GM06990 (cell line): Measurements from ENCODE around the gene B2M.

Source experiments
- DNase-seq: peaks from one replicate; pipeline ENCODE4 v3.0.0-alpha.2; 2011; ENCODE audit not compliant: insufficient read length; ENCODE audit errors: extremely low read depth
- H3K27me3 ChIP-seq: replicated peaks from 2 replicates; pipeline ENCODE4 v1.6.0; 2011; ENCODE audit warnings: low read length; ENCODE audit not compliant: control insufficient read depth, insufficient read depth
- H3K36me3 ChIP-seq: 2 replicates; pipeline ENCODE4 v1.5.1; 2011; ENCODE audit warnings: low read length; ENCODE audit not compliant: control insufficient read depth, insufficient read depth
- H3K4me3 ChIP-seq: replicated peaks from 2 replicates; pipeline ENCODE4 v1.5.1; 2011; ENCODE audit warnings: low read depth, mild to moderate bottlenecking, control low read depth, low read length
- TF ChIP-seq, protein P1 (sequence below): IDR thresholded peaks from 2 replicates; pipeline ENCODE4 v1.5.1; 2011; ENCODE audit warnings: low read length, control low read depth, mild to moderate bottlenecking, inconsistent platforms; ENCODE audit not compliant: insufficient read depth, poor library complexity, severe bottlenecking

The B2M gene

DNA sequence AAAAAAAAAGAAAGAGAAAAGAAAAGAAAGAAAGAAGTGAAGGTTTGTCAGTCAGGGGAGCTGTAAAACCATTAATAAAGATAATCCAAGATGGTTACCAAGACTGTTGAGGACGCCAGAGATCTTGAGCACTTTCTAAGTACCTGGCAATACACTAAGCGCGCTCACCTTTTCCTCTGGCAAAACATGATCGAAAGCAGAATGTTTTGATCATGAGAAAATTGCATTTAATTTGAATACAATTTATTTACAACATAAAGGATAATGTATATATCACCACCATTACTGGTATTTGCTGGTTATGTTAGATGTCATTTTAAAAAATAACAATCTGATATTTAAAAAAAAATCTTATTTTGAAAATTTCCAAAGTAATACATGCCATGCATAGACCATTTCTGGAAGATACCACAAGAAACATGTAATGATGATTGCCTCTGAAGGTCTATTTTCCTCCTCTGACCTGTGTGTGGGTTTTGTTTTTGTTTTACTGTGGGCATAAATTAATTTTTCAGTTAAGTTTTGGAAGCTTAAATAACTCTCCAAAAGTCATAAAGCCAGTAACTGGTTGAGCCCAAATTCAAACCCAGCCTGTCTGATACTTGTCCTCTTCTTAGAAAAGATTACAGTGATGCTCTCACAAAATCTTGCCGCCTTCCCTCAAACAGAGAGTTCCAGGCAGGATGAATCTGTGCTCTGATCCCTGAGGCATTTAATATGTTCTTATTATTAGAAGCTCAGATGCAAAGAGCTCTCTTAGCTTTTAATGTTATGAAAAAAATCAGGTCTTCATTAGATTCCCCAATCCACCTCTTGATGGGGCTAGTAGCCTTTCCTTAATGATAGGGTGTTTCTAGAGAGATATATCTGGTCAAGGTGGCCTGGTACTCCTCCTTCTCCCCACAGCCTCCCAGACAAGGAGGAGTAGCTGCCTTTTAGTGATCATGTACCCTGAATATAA is 2.0 kb downstream of the B2M start:
- no peak for DNase-seq
- Histone ChIP-seq H3K27me3 (no peaks in the 10 kb centered on the region), H3K36me3 (peaks cover 27% of the 10 kb centered on the region), H3K4me3 (peak overlapping the region; percentile 99)
- TF ChIP-seq, protein P1, sequence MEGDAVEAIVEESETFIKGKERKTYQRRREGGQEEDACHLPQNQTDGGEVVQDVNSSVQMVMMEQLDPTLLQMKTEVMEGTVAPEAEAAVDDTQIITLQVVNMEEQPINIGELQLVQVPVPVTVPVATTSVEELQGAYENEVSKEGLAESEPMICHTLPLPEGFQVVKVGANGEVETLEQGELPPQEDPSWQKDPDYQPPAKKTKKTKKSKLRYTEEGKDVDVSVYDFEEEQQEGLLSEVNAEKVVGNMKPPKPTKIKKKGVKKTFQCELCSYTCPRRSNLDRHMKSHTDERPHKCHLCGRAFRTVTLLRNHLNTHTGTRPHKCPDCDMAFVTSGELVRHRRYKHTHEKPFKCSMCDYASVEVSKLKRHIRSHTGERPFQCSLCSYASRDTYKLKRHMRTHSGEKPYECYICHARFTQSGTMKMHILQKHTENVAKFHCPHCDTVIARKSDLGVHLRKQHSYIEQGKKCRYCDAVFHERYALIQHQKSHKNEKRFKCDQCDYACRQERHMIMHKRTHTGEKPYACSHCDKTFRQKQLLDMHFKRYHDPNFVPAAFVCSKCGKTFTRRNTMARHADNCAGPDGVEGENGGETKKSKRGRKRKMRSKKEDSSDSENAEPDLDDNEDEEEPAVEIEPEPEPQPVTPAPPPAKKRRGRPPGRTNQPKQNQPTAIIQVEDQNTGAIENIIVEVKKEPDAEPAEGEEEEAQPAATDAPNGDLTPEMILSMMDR, result peak; percentile 19

DNA sequence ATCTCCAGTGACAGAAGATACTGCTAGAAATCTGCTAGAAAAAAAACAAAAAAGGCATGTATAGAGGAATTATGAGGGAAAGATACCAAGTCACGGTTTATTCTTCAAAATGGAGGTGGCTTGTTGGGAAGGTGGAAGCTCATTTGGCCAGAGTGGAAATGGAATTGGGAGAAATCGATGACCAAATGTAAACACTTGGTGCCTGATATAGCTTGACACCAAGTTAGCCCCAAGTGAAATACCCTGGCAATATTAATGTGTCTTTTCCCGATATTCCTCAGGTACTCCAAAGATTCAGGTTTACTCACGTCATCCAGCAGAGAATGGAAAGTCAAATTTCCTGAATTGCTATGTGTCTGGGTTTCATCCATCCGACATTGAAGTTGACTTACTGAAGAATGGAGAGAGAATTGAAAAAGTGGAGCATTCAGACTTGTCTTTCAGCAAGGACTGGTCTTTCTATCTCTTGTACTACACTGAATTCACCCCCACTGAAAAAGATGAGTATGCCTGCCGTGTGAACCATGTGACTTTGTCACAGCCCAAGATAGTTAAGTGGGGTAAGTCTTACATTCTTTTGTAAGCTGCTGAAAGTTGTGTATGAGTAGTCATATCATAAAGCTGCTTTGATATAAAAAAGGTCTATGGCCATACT is 4.0 kb downstream of the B2M start:
- no peak for DNase-seq
- TF ChIP-seq, protein P1, result no peak
- Histone ChIP-seq H3K4me3 (peak overlapping the region; percentile 99), H3K36me3 (peaks cover 29% of the 10 kb centered on the region), H3K27me3 (no peaks in the 10 kb centered on the region)

GRCh38 chr15:44715797-44716334 is 4.5 kb downstream of the B2M start:
- DNase-seq, result no peak
- TF ChIP-seq, protein P1, result no peak
- Histone ChIP-seq H3K4me3 (peak overlapping the region; percentile 99), H3K27me3 (no peaks in the 10 kb centered on the region), H3K36me3 (peaks cover 29% of the 10 kb centered on the region)

DNA sequence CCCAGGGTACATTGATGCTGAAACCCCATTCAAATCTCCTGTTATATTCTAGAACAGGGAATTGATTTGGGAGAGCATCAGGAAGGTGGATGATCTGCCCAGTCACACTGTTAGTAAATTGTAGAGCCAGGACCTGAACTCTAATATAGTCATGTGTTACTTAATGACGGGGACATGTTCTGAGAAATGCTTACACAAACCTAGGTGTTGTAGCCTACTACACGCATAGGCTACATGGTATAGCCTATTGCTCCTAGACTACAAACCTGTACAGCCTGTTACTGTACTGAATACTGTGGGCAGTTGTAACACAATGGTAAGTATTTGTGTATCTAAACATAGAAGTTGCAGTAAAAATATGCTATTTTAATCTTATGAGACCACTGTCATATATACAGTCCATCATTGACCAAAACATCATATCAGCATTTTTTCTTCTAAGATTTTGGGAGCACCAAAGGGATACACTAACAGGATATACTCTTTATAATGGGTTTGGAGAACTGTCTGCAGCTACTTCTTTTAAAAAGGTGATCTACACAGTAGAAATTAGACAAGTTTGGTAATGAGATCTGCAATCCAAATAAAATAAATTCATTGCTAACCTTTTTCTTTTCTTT is 5.8 kb downstream of the B2M start:
- no peak for DNase-seq
- TF ChIP-seq, protein P1, result no peak
- no peaks in the 10 kb centered on the region for H3K27me3 ChIP-seq
- no peak overlapping the region for H3K4me3 ChIP-seq
- peaks cover 29% of the 10 kb centered on the region for H3K36me3 ChIP-seq

DNA sequence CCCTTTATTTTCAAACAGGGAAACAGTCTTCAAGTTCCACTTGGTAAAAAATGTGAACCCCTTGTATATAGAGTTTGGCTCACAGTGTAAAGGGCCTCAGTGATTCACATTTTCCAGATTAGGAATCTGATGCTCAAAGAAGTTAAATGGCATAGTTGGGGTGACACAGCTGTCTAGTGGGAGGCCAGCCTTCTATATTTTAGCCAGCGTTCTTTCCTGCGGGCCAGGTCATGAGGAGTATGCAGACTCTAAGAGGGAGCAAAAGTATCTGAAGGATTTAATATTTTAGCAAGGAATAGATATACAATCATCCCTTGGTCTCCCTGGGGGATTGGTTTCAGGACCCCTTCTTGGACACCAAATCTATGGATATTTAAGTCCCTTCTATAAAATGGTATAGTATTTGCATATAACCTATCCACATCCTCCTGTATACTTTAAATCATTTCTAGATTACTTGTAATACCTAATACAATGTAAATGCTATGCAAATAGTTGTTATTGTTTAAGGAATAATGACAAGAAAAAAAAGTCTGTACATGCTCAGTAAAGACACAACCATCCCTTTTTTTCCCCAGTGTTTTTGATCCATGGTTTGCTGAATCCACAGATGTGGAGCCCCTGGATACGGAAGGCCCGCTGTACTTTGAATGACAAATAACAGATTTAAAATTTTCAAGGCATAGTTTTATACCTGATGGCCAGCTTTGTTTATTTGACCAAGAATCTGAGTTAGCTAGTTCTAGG is 7.0 kb downstream of the B2M start:
- no peaks in the 10 kb centered on the region for H3K27me3 ChIP-seq
- H3K36me3 ChIP-seq, result peaks cover 27% of the 10 kb centered on the region
- TF ChIP-seq, protein P1, result no peak
- DNase-seq, result no peak
- no peak overlapping the region for H3K4me3 ChIP-seq
